ENCODE measurements around the gene MTAP.

- no peak for TF ChIP-seq CTCF (IDR thresholded peaks at IDR 0.05; ENCODE audit: low read depth, low read length, missing input control)
- no peak for TF ChIP-seq JUND (IDR thresholded peaks at IDR 0.05)
- TF ChIP-seq ATF3 (IDR thresholded peaks at IDR 0.05): no peak
- no peak for TF ChIP-seq HNF4G (IDR thresholded peaks at IDR 0.05)
- no peak for TF ChIP-seq TAF1 (conservative IDR thresholded peaks at IDR 0.05)
- no peak for TF ChIP-seq ZBTB33 (IDR thresholded peaks at IDR 0.05)
- no peak for TF ChIP-seq GABPA (IDR thresholded peaks at IDR 0.05 in 1 of 2, conservative IDR thresholded peaks at IDR 0.05 in 1 of 2)
Measured at GRCh38 chr9:21906881-21907280, 104.4 kb downstream of the MTAP start.
